K562 (cell line): ENCODE measurements around the gene CNOT1. TPM values are rescaled to one million over a fixed set of nuclear protein-coding genes. Genes with fewer than 3 reads are reported as not detected.

ENCODE experiments used
- CBFA2T3 ChIP-seq: fragments of 450-650 bp; IDR thresholded peaks from 2 replicates; pipeline ENCODE4 v1.6.1; 2017
- FOXK1 ChIP-seq: sonication (generic); formaldehyde crosslinking; IDR thresholded peaks from 2 replicates; pipeline ENCODE4 v1.8.0; 2022; ENCODE audit warnings: missing genetic modification reagents, mild to moderate bottlenecking, borderline replicate concordance
- KAT8 ChIP-seq: fragments of 450-650 bp; IDR thresholded peaks from 2 replicates; pipeline ENCODE4 v1.6.1; 2016; ENCODE audit warnings: low read depth, mild to moderate bottlenecking
- KDM1A ChIP-seq, 2 experiments: fragments of 450-650 bp; IDR thresholded peaks; 2 replicates each; pipeline ENCODE4 v1.6.1; 2016; ENCODE audit warnings: mild to moderate bottlenecking in 2 of 2
- MEF2D ChIP-seq: conservative IDR thresholded peaks from 2 replicates; pipeline ENCODE4 v1.6.1; 2016; ENCODE audit warnings: low read depth, missing genetic modification characterization, missing compliant biosample characterization
- RBBP5 ChIP-seq: fragments of 200-600 bp; sonication (generic); IDR thresholded peaks from 2 replicates; pipeline ENCODE4 v1.6.1; 2012; ENCODE audit warnings: borderline replicate concordance, mild to moderate bottlenecking, low read length, control low read depth, inconsistent platforms; ENCODE audit not compliant: insufficient read depth, poor library complexity, severe bottlenecking
- TRIM24 ChIP-seq, 2 experiments: fragments of 450-650 bp; IDR thresholded peaks; 2 replicates each; pipeline ENCODE4 v1.6.1; 2016
- ZBTB40 ChIP-seq, 2 experiments: fragments of 450-650 bp in 1 of 2; sonication (generic) in 1 of 2; formaldehyde crosslinking in 1 of 2; IDR thresholded peaks; 2 replicates each; pipeline versions ENCODE4 v1.7.1 to v1.9.0; 2016 to 2022; ENCODE audit warnings: inconsistent platforms in 1 of 2, mild to moderate bottlenecking in 1 of 2, missing genetic modification reagents in 1 of 2
- ZC3H8 ChIP-seq: fragments of 450-650 bp; IDR thresholded peaks from 2 replicates; pipeline ENCODE4 v1.6.1; 2017
- polyA plus RNA-seq, 8 experiments: library from polyadenylated mRNA; depleted of rRNA in 4 of 8; stranded (reverse) in 5 of 8; unstranded in 3 of 8; fragments of >200 nt; fragmentation: Nextera tagmentation in 2 of 8; fragmentation: Illumina TruSeq in 1 of 8; extraction: Ambion mirVana in 2 of 8; extraction: Trizol in 1 of 8; gene quantifications; 2 replicates each; pipeline versions ENCODE4 v1.2.1 to v1.2.3, GENCODE V29; 2011 to 2014; ENCODE audit warnings: inconsistent platforms in 1 of 8, missing spikeins in 1 of 8
- total RNA-seq, 7 experiments: library from RNA; depleted of rRNA in 6 of 7; stranded (reverse); fragments of >200 nt in 6 of 7; fragmentation: Illumina TruSeq in 2 of 7; extraction: Trizol in 2 of 7; gene quantifications; 2 replicates each; pipeline versions ENCODE4 v1.2.1 to v1.2.3, GENCODE V29; 2011 to 2021; ENCODE audit warnings: low replicate concordance in 1 of 7
- TF ChIP-seq, protein P1 (sequence below): fragments of 450-650 bp; IDR thresholded peaks from 2 replicates; pipeline ENCODE4 v1.6.1; 2018; ENCODE audit not compliant: partially characterized antibody
- TF ChIP-seq, protein P2 (sequence below): fragments of 200-400 bp; formaldehyde crosslinking; IDR thresholded peaks from 2 replicates; pipeline ENCODE4 v1.6.1; 2017; ENCODE audit warnings: mild to moderate bottlenecking, low read depth, low read length, moderate library complexity

CNOT1 gene
- total and polyA plus RNA-seq, 9 of the 15 experiments (the other 6 are each of a cell fraction or from before 2014, with no cell fraction given) = 110 to 270 (median 220) TPM

DNA sequence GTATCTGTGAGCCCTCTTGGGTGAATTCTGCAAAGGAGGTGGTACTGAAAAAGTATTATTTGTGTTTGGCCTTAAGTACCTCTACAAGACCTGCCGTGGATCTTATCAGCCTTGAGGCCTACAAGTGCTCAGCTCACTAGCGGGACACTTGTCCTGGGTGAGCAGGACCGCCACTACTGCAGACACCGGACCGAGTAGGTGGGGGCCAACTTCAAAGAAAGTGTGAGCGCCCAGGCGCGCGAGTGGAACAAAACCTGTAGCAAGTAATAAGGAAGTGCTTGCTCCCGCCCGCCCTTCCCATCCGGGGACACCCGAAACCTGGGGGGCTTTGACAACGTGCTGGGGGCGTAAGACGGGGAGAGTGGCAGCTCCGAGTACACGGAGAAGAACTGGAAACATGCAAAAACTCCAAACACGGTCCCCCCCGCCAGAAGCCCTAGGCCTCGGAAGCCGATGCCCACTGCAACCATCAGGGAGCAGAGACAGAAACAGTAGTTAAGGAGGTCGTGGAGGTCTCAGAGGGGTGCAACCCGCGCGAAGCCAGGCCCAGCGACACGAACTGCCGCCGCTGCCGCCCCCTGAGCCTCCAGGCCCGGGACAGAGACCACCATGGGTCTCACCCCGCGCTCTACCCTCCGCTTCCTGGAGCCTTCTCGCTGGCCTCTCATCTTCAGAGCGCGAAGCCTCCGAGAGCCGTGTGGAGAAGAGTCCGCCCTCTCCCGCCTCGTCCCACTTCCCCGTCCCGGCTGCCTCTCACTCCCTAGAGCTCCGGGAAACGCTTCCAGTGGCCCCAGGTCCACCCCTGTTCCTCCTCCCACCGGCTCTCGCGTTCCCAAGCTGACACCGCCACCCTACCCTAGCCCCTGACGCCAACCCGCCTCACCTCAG is 537 bp downstream of the CNOT1 start (continued):
- TF ChIP-seq, protein P1, sequence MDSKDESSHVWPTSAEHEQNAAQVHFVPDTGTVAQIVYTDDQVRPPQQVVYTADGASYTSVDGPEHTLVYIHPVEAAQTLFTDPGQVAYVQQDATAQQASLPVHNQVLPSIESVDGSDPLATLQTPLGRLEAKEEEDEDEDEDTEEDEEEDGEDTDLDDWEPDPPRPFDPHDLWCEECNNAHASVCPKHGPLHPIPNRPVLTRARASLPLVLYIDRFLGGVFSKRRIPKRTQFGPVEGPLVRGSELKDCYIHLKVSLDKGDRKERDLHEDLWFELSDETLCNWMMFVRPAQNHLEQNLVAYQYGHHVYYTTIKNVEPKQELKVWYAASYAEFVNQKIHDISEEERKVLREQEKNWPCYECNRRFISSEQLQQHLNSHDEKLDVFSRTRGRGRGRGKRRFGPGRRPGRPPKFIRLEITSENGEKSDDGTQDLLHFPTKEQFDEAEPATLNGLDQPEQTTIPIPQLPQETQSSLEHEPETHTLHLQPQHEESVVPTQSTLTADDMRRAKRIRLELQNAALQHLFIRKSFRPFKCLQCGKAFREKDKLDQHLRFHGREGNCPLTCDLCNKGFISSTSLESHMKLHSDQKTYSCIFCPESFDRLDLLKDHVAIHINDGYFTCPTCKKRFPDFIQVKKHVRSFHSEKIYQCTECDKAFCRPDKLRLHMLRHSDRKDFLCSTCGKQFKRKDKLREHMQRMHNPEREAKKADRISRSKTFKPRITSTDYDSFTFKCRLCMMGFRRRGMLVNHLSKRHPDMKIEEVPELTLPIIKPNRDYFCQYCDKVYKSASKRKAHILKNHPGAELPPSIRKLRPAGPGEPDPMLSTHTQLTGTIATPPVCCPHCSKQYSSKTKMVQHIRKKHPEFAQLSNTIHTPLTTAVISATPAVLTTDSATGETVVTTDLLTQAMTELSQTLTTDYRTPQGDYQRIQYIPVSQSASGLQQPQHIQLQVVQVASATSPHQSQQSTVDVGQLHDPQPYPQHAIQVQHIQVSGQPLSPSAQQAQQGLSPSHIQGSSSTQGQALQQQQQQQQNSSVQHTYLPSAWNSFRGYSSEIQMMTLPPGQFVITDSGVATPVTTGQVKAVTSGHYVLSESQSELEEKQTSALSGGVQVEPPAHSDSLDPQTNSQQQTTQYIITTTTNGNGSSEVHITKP = no peak
- TF ChIP-seq ZC3H8 = no peak
- no peak for TF ChIP-seq ZBTB40 (IDR thresholded peaks at IDR 0.05)
- TF ChIP-seq ZBTB40 (CRISPR knock-in tag; IDR thresholded peaks at IDR 0.05) = no peak
- no peak for TF ChIP-seq MEF2D (tag)
- no peak for TF ChIP-seq KDM1A (IDR thresholded peaks at IDR 0.05)
- TF ChIP-seq FOXK1 (CRISPR knock-in tag) = peak; percentile 26; the same call in 1 of the 2 replicates
- no peak for TF ChIP-seq TRIM24 (IDR thresholded peaks at IDR 0.05)
- TF ChIP-seq RBBP5 = peak; percentile 50
- no peak for TF ChIP-seq CBFA2T3
- TF ChIP-seq KAT8 = peak; percentile 69; the same call in 1 of the 2 replicates
- TF ChIP-seq, protein P2, sequence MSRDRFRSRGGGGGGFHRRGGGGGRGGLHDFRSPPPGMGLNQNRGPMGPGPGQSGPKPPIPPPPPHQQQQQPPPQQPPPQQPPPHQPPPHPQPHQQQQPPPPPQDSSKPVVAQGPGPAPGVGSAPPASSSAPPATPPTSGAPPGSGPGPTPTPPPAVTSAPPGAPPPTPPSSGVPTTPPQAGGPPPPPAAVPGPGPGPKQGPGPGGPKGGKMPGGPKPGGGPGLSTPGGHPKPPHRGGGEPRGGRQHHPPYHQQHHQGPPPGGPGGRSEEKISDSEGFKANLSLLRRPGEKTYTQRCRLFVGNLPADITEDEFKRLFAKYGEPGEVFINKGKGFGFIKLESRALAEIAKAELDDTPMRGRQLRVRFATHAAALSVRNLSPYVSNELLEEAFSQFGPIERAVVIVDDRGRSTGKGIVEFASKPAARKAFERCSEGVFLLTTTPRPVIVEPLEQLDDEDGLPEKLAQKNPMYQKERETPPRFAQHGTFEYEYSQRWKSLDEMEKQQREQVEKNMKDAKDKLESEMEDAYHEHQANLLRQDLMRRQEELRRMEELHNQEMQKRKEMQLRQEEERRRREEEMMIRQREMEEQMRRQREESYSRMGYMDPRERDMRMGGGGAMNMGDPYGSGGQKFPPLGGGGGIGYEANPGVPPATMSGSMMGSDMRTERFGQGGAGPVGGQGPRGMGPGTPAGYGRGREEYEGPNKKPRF = no peak
